ENCODE measurements around the gene HSF2BP.
"Not testable (repeated sequence)": the region's sequence is repeated elsewhere in the genome, so short reads cannot be mapped to it uniquely, and the experiment has no call there.

HSF2BP gene

GRCh38 chr21:43571976-43572375, 87.3 kb downstream of the HSF2BP start:
- Histone ChIP-seq H4K8ac (ENCODE audit: low read depth, low read length) (no peak overlapping the region), H2AK5ac (ENCODE audit: low read length) (no peak overlapping the region), H3K36me3 (ENCODE audit: control insufficient read depth in 1 of 2, insufficient read depth in 2 of 2, low read length in 2 of 2) (no peaks in the 10 kb centered on the region), H3K79me2 (ENCODE audit: control insufficient read depth, insufficient read depth, low read length, poor library complexity) (no peaks in the 10 kb centered on the region), H3K9me3 (ENCODE audit: insufficient read depth, low read depth, low read length) (peaks cover 5% of the 10 kb centered on the region), H3K9ac (ENCODE audit: low read length) (no peak overlapping the region), H3K27ac (ENCODE audit: low read depth, low read length) (no peak overlapping the region), H2AFZ (ENCODE audit: insufficient read depth, low read length, poor library complexity) (no peak overlapping the region), H4K91ac (ENCODE audit: low read depth, low read length) (no peak overlapping the region), H3K23ac (ENCODE audit: low read length) (no peak overlapping the region), H3K18ac (ENCODE audit: low read length) (no peak overlapping the region), H3K4me1 (ENCODE audit: control insufficient read depth in 1 of 2, insufficient read depth in 2 of 2, low read length in 2 of 2) (peaks cover 0 to 3% of the 10 kb centered on the region in 2 experiments), H3K4me2 (ENCODE audit: low read length) (no peak overlapping the region), H3K27me3 (ENCODE audit: insufficient read depth, low read length) (no peaks in the 10 kb centered on the region), H2BK120ac (ENCODE audit: insufficient read depth, low read length, poor library complexity) (no peak overlapping the region), H4K12ac (ENCODE audit: low read depth, low read length) (no peak overlapping the region), H3K14ac (ENCODE audit: low read length) (no peak overlapping the region), H3K4ac (ENCODE audit: low read depth, low read length) (no peak overlapping the region), H3K79me1 (ENCODE audit: low read length) (peaks cover 3% of the 10 kb centered on the region), H3K4me3 (ENCODE audit: low read depth, low read length) (no peak overlapping the region), H2BK12ac (ENCODE audit: low read length) (no peak overlapping the region), H2BK5ac (ENCODE audit: low read depth, low read length, poor library complexity) (no peak overlapping the region)
- no CpG with 5 or more reads among the region's 6 CpGs for WGBS (ENCODE audit: extremely low coverage, insufficient coverage, insufficient read length)
- DNase-seq, result no peak

GRCh38 chr21:43570195-43570594, 89.1 kb downstream of the HSF2BP start:
- no CpG with 5 or more reads among the region's 3 CpGs for WGBS (ENCODE audit: extremely low coverage, insufficient coverage, insufficient read length)
- H3K9ac ChIP-seq (ENCODE audit: low read length); H4K12ac ChIP-seq (ENCODE audit: low read depth, low read length); H3K4ac ChIP-seq (ENCODE audit: low read depth, low read length); H2BK120ac ChIP-seq (ENCODE audit: insufficient read depth, low read length, poor library complexity); H3K36me3 ChIP-seq (ENCODE audit: control insufficient read depth in 1 of 2, insufficient read depth in 2 of 2, low read length in 2 of 2); H3K9me3 ChIP-seq (ENCODE audit: insufficient read depth, low read depth, low read length); H3K4me3 ChIP-seq (ENCODE audit: low read depth, low read length); H3K79me1 ChIP-seq (ENCODE audit: low read length); H2AK5ac ChIP-seq (ENCODE audit: low read length); H3K4me2 ChIP-seq (ENCODE audit: low read length); H3K23ac ChIP-seq (ENCODE audit: low read length); H2AFZ ChIP-seq (ENCODE audit: insufficient read depth, low read length, poor library complexity); H2BK12ac ChIP-seq (ENCODE audit: low read length); H3K27me3 ChIP-seq (ENCODE audit: insufficient read depth, low read length); H2BK5ac ChIP-seq (ENCODE audit: low read depth, low read length, poor library complexity); H4K91ac ChIP-seq (ENCODE audit: low read depth, low read length); H3K18ac ChIP-seq (ENCODE audit: low read length); H3K27ac ChIP-seq (ENCODE audit: low read depth, low read length); H3K79me2 ChIP-seq (ENCODE audit: control insufficient read depth, insufficient read depth, low read length, poor library complexity); DNase-seq; H4K8ac ChIP-seq (ENCODE audit: low read depth, low read length); H3K14ac ChIP-seq (ENCODE audit: low read length); H3K4me1 ChIP-seq (ENCODE audit: control insufficient read depth in 1 of 2, insufficient read depth in 2 of 2, low read length in 2 of 2): not testable (repeated sequence)

- not testable (repeated sequence) for H3K14ac ChIP-seq (ENCODE audit: low read length); H2AK5ac ChIP-seq (ENCODE audit: low read length); H3K9ac ChIP-seq (ENCODE audit: low read length); H3K79me2 ChIP-seq (ENCODE audit: control insufficient read depth, insufficient read depth, low read length, poor library complexity); H2AFZ ChIP-seq (ENCODE audit: insufficient read depth, low read length, poor library complexity); H2BK5ac ChIP-seq (ENCODE audit: low read depth, low read length, poor library complexity); H3K4me3 ChIP-seq (ENCODE audit: low read depth, low read length); H3K4me2 ChIP-seq (ENCODE audit: low read length); H3K27ac ChIP-seq (ENCODE audit: low read depth, low read length); H4K12ac ChIP-seq (ENCODE audit: low read depth, low read length); H3K9me3 ChIP-seq (ENCODE audit: insufficient read depth, low read depth, low read length); H3K79me1 ChIP-seq (ENCODE audit: low read length); H3K27me3 ChIP-seq (ENCODE audit: insufficient read depth, low read length); H3K4me1 ChIP-seq (ENCODE audit: control insufficient read depth in 1 of 2, insufficient read depth in 2 of 2, low read length in 2 of 2); H3K4ac ChIP-seq (ENCODE audit: low read depth, low read length); H3K36me3 ChIP-seq (ENCODE audit: control insufficient read depth in 1 of 2, insufficient read depth in 2 of 2, low read length in 2 of 2); H4K91ac ChIP-seq (ENCODE audit: low read depth, low read length); H3K18ac ChIP-seq (ENCODE audit: low read length); H3K23ac ChIP-seq (ENCODE audit: low read length); H2BK12ac ChIP-seq (ENCODE audit: low read length); H4K8ac ChIP-seq (ENCODE audit: low read depth, low read length); DNase-seq; H2BK120ac ChIP-seq (ENCODE audit: insufficient read depth, low read length, poor library complexity)
- WGBS (ENCODE audit: extremely low coverage, insufficient coverage, insufficient read length), result no CpG with 5 or more reads among the region's 5 CpGs
Measured at GRCh38 chr21:43562451-43562850, 96.8 kb downstream of the HSF2BP start.

GRCh38 chr21:43540561-43540960, 118.7 kb downstream of the HSF2BP start:
- not testable (repeated sequence) for H2BK12ac ChIP-seq (ENCODE audit: low read length); H3K79me2 ChIP-seq (ENCODE audit: control insufficient read depth, insufficient read depth, low read length, poor library complexity); H3K14ac ChIP-seq (ENCODE audit: low read length); H3K4me1 ChIP-seq (ENCODE audit: control insufficient read depth in 1 of 2, insufficient read depth in 2 of 2, low read length in 2 of 2); H2BK120ac ChIP-seq (ENCODE audit: insufficient read depth, low read length, poor library complexity); DNase-seq; H3K9me3 ChIP-seq (ENCODE audit: insufficient read depth, low read depth, low read length); H3K27me3 ChIP-seq (ENCODE audit: insufficient read depth, low read length); H3K18ac ChIP-seq (ENCODE audit: low read length); H4K8ac ChIP-seq (ENCODE audit: low read depth, low read length); H3K4ac ChIP-seq (ENCODE audit: low read depth, low read length); H2BK5ac ChIP-seq (ENCODE audit: low read depth, low read length, poor library complexity); H4K12ac ChIP-seq (ENCODE audit: low read depth, low read length); H3K4me3 ChIP-seq (ENCODE audit: low read depth, low read length); H3K36me3 ChIP-seq (ENCODE audit: control insufficient read depth in 1 of 2, insufficient read depth in 2 of 2, low read length in 2 of 2); H3K9ac ChIP-seq (ENCODE audit: low read length); H2AK5ac ChIP-seq (ENCODE audit: low read length); H3K79me1 ChIP-seq (ENCODE audit: low read length); H4K91ac ChIP-seq (ENCODE audit: low read depth, low read length); H2AFZ ChIP-seq (ENCODE audit: insufficient read depth, low read length, poor library complexity); H3K23ac ChIP-seq (ENCODE audit: low read length); H3K4me2 ChIP-seq (ENCODE audit: low read length); H3K27ac ChIP-seq (ENCODE audit: low read depth, low read length)
- WGBS (ENCODE audit: extremely low coverage, insufficient coverage, insufficient read length), result no CpG with 5 or more reads among the region's 2 CpGs
